Measurements from ENCODE around the gene PRSS22. TPM values are rescaled to one million over a fixed set of nuclear protein-coding genes. Genes with fewer than 3 reads are reported as not detected.

Gene PRSS22
- total RNA-seq, 2 experiments from 2014 or later: not detected

DNA sequence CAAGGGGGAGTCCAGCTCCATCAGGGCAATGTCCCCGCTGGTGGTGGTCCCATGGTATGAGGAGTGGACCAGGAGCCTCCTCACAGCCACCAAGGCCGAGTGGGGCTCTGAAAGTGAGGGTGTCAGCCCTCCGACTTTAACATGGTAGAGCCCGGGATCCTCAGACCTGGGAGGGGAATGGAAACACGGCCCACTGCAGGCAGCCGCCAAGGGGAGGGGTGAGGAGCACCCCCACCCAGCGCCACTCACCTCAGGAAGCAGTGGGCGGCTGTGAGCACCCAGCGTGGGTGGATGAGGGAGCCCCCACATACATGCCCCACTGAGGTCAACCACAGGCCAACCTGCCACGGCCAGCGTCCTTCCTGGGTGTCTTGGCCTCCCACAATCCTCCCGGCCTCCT lies 17.1 kb downstream of the PRSS22 start:
- intact Hi-C loops (cut with micrococcal nuclease): no loop called here
- H3K36me3 Mint-ChIP-seq (ENCODE audit: low read depth): no peaks in the 10 kb centered on the region
- ChIA-PET POLR2A (interaction anchor here (0.5 to 2.2 kb wide), 2 partner anchors 27 to 44 kb away, joined by 3 to 10 read pairs; no protein-coding TSS in a partner anchor), CTCF (interaction anchor here (1.5 to 3.5 kb wide), 2 partner anchors 14 to 86 kb away, joined by 4 to 22 read pairs; no protein-coding TSS in a partner anchor)
- DNase-seq: no peak
- no peak overlapping the region for H3K27ac Mint-ChIP-seq
- ATAC-seq: no peak
- H3K9me3 Mint-ChIP-seq: peaks cover 2% of the 10 kb centered on the region
- TF ChIP-seq, protein P1, sequence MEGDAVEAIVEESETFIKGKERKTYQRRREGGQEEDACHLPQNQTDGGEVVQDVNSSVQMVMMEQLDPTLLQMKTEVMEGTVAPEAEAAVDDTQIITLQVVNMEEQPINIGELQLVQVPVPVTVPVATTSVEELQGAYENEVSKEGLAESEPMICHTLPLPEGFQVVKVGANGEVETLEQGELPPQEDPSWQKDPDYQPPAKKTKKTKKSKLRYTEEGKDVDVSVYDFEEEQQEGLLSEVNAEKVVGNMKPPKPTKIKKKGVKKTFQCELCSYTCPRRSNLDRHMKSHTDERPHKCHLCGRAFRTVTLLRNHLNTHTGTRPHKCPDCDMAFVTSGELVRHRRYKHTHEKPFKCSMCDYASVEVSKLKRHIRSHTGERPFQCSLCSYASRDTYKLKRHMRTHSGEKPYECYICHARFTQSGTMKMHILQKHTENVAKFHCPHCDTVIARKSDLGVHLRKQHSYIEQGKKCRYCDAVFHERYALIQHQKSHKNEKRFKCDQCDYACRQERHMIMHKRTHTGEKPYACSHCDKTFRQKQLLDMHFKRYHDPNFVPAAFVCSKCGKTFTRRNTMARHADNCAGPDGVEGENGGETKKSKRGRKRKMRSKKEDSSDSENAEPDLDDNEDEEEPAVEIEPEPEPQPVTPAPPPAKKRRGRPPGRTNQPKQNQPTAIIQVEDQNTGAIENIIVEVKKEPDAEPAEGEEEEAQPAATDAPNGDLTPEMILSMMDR (IDR thresholded peaks at IDR 0.05): no peak
- no peaks in the 10 kb centered on the region for H3K27me3 Mint-ChIP-seq
- H3K4me3 Mint-ChIP-seq: no peak overlapping the region
- H3K4me1 Mint-ChIP-seq (ENCODE audit: low read depth): peaks cover 28% of the 10 kb centered on the region

DNA sequence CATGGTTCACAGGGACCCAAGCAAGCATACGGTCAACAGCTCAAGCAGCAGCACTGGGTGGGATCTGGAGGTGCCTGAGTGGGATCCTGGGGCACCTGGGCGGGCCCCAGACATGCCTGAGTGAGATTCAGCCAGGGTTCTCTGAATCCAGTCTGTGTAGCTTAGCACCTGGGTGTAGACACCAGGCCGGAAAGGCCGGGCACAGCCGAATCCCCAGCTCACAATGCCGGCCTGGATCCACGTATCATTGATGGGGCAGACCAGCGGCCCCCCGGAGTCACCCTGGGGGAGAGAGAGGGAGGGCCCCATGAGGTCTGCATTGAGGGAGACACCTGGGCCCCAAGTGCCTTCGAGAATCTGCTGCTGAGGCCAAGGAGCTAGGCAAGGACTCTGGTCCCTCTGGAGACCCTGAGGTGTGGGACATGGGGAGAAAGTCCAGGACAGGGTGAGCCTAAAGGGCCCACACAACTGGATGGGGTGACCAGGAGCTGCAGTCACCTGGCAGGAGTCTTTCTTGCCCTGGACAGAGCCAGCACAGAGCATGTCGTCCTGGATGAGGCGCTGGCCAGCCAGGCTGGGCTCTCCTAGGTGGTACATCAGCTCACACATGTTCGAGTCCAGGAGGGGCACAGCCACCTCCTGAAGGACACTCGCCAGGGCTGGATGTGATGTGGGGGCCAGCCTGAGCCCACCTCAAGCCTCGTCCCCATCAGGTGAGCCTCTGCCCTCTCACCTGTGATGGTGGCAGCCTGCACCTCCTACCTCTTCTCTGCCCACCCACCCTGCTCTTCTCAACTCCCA lies 18.1 kb downstream of the PRSS22 start:
- H3K4me3 Mint-ChIP-seq: no peak overlapping the region
- TF ChIP-seq, protein P1 (IDR thresholded peaks at IDR 0.05): no peak
- POLR2A ChIA-PET: interaction anchor here (1.0 to 2.2 kb wide), 2 partner anchors 28 to 87 kb away, joined by 3 to 10 read pairs; no protein-coding TSS in a partner anchor

DNA sequence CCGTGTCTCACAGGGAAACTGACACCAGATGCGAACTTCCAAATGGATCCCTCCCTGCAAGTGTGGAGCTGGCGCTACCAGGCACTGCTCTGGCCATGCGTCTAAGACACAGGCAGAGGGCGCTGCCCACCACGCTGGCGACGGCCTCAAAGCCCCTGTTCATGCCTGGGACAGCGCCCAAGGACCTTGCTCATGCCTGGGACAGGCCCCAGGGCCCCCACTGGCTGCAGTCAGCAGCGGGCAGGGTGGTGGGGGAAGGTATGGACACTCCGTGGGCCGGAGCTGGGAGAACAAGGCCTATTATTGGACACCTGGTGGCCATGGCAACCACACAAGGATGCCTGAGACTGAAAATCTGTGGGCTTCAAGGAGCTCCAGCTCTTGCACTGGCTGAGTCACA lies 19.0 kb downstream of the PRSS22 start:
- TF ChIP-seq, protein P1 (IDR thresholded peaks at IDR 0.05): peak; percentile 95
- ChIA-PET CTCF (interaction anchor here (0.6 to 3.5 kb wide), 35 partner anchors 8 to 124 kb away, joined by 3 to 139 read pairs (median 4); partner anchors contain the start of genes FLYWCH1, FLYWCH2, KREMEN2 and PRSS22), POLR2A (interaction anchor here (0.6 to 2.2 kb wide), 3 partner anchors 29 to 88 kb away, joined by 3 to 10 read pairs (median 4); no protein-coding TSS in a partner anchor)
- Mint-ChIP-seq H3K36me3 (ENCODE audit: low read depth) (no peaks in the 10 kb centered on the region), H3K4me3 (no peak overlapping the region), H3K27ac (peak overlapping the region; percentile 14), H3K27me3 (no peaks in the 10 kb centered on the region), H3K4me1 (ENCODE audit: low read depth) (peaks cover 19% of the 10 kb centered on the region), H3K9me3 (no peaks in the 10 kb centered on the region)
- DNase-seq (peak; percentile 77), ATAC-seq (peak; percentile 74)
- intact Hi-C loops (cut with micrococcal nuclease): no loop called here

More for the DNA sequence above, 18.1 kb downstream of the PRSS22 start:
- ATAC-seq (no peak), DNase-seq (no peak)
- CTCF ChIA-PET: interaction anchor here (0.6 to 3.5 kb wide), 30 partner anchors 9 to 123 kb away, joined by 3 to 139 read pairs (median 4); partner anchors contain the start of genes FLYWCH1, FLYWCH2, KREMEN2 and PRSS22
- Mint-ChIP-seq H3K27me3 (no peaks in the 10 kb centered on the region), H3K36me3 (ENCODE audit: low read depth) (no peaks in the 10 kb centered on the region), H3K27ac (no peak overlapping the region), H3K9me3 (no peaks in the 10 kb centered on the region), H3K4me1 (ENCODE audit: low read depth) (peaks cover 21% of the 10 kb centered on the region)
- intact Hi-C loops (cut with micrococcal nuclease): no loop called here

DNA sequence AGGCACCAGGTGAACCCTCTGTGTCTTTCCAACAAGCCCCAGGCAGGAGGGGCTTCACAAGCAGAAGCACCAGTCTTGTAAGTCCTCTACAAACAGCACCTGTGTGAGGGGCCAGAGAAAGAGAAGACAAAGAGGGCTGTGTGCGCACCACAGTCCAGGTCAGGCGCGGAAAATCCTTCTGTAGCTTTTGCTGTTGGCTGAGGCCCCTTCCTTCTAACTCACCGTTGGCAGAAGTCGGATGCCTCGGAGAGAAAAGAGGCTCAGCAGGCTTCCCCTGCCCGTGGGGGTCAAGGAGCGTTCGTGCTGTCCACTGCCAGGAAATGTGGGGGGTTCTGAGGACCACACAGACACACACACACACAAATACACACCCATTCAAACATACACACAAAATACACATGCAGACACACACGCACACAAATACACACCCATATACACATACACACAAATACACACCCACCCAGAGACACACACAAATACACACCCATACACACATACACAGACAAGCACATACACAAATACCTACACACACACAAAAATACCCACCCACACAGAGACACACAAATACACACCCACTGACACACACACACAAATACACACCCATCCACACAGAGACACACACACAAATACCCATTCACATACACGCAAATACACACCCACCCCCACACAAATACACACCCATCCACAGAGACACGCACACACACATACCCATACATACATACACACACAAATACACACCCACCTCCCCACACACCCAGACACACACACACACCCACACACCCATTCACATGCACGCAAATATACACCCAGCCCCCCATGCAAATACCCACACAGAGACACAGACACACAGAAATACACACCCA lies 21.1 kb downstream of the PRSS22 start:
- DNase-seq (no peak), ATAC-seq (no peak)
- Mint-ChIP-seq H3K36me3 (ENCODE audit: low read depth) (no peaks in the 10 kb centered on the region), H3K27me3 (no peaks in the 10 kb centered on the region), H3K27ac (no peak overlapping the region), H3K9me3 (no peaks in the 10 kb centered on the region), H3K4me1 (ENCODE audit: low read depth) (peaks cover 13% of the 10 kb centered on the region), H3K4me3 (no peak overlapping the region)
- ChIA-PET POLR2A (no interaction called here), CTCF (interaction anchor here (0.9 kb wide), 2 partner anchors 32 to 82 kb away, joined by 3 read pairs; no protein-coding TSS in a partner anchor)
- TF ChIP-seq, protein P1 (IDR thresholded peaks at IDR 0.05): no peak
- intact Hi-C loops (cut with micrococcal nuclease): no loop called here

All from activated CD8-positive, alpha-beta T cell treated with anti-CD3 and anti-CD28 coated beads for 36 hours (primary cell).